TTC549 (cell line): ENCODE data around the gene NR3C2.

Source experiments
- FAIRE-seq: peaks from 2 replicates; lab custom pipeline; 2012; peaks lifted over from hg19 to GRCh38; lab: Jason Lieb, UNC

The NR3C2 gene

DNA sequence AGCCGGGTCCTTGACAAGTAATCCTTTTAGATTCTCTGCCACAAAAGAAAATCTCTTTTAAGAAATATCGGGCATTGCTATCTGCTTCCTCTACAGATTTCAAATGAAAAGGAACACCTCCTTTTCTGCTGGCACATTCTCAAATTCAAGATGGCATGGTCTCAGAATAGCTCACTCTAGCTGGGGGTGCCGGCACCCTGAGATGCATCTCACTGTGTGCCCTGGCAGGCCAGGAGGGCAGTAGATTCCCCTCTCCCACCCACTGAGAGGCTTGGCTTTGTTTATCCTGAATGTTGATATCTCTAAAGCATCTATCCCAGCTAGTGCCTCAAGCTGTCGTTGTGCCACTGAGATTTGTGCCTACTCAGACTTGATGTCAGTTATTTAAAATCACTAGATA is 390.8 kb downstream of the NR3C2 start:
- FAIRE-seq, result no peak

DNA sequence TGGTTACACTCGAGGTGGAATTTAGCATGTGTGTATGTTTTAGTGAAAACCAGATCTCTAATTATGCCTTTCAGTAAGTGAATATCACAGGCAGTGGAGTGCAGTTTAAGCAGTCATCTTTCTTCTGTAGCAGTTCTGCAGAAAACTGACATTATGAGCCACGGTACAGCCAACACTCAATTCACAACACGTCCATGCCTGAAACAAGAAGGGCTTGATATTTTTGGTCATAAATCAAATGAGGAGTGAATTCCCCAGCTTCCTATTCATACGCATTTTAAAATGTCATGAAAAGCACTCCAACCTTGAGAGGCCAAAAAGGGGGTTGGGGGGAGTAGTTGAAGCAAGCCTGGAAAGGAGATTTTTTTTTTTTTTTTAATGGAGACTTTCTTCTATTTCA is 393.6 kb downstream of the NR3C2 start:
- no peak for FAIRE-seq

DNA sequence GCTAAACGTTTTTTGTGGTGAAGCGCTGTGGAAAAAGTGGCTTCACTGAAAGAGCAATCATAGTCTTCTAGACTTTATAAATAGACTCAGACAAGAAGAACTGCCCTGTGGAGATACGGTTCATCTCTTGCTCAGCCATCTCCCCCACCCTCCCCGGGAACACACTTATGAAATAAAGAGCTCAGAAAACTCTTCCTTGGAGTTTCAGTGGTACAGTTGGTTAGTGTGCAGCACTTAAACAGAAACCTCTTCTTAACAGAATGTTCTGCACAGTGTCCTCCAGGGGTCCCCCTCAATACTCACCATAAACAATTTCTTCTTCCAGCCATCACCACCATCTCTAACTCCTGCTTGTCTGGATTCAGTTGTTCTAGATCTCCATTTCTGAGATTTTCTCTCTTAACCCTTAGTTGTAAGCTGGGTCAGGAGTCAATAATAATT is 397.3 kb downstream of the NR3C2 start:
- no peak for FAIRE-seq

DNA sequence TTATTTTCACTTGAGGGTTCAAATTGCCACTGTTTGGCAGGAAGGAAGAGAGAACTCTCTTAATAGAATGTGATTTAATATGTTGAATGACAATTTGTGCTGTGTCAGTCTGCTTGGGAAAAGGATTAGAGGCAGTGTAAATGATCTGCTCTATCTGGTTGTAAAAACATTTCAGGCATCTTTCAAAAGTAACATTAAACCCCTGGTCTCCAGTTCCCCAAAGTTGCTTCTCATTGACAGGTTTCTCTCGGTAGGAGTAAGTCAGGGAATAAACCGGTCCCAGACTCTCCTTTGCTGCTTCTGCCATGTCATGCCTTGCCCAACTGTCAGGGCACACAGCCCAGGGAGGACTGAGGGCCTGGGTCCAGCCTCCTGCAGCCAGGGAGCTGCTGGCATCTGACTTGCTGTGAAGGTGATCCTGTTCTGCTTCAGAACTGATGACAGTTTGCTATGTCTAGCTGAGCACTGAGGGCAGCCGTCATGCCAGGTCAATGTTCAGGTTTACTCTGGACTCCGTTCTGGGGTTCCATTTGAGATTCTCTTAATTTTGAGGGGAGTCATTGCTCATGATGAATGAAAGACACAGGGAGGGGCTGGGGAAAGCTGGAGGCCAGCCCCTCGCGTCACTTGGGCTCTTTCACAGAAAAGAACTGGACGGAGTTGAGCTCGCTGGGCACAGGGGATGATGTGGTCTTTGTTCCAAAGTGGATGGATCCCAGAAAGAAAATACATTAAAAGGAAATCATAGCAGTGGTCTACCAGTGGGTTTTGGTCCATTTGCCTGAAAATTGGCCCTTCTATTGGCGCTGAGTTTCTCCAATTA is 397.9 kb downstream of the NR3C2 start:
- FAIRE-seq, result no peak

DNA sequence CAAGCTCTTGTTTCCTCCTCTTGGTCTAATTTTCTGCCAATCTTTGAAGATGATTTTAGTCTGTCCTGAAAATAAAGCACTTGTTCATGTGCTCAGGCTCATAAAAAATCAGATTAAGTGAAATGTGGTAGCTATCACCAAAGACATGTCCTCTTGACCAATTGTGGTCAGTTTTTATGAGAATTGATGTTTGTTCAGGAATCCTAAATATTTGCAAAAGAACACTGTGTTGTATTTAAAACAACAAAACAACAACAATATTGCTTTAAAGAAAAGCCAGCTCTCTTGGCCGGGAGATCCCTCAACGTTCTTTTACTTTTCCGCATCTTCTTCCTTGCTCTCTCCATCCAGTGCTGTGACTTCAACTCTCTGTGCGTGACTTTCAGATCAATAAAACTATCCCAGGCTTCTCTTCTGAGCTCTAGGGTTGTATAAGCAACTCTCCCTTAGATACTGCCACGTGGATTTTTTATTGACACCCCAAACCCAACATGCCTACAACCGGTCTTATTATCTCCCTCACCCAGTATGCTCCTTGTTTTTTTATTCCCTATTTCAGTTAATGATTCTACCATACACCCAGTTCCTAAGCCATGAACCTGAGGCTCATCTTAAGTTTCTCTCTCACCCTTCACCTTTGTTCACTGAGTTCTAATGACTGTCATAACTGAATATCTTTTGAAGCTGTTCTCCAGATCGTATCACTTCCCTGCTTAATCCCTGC is 400.4 kb downstream of the NR3C2 start:
- no peak for FAIRE-seq

DNA sequence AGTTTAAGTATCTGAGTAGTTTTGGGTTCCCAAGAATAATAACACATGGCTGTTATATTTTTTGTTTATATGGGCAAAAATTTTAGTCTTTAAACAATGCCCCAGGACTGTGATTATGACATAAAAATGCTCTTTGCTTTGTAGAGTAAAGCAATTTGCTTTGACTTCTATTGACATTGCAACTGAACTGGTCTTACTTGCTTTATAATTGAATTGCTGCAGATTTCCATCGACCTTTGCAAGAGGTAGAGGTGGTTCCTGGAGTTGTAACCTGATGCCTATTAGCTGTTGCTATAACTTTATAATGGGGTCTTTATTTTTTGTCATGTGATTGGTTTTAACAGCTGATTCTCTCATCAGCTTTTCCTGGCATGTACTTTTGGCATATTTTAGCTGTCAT is 407.4 kb downstream of the NR3C2 start:
- no peak for FAIRE-seq

DNA sequence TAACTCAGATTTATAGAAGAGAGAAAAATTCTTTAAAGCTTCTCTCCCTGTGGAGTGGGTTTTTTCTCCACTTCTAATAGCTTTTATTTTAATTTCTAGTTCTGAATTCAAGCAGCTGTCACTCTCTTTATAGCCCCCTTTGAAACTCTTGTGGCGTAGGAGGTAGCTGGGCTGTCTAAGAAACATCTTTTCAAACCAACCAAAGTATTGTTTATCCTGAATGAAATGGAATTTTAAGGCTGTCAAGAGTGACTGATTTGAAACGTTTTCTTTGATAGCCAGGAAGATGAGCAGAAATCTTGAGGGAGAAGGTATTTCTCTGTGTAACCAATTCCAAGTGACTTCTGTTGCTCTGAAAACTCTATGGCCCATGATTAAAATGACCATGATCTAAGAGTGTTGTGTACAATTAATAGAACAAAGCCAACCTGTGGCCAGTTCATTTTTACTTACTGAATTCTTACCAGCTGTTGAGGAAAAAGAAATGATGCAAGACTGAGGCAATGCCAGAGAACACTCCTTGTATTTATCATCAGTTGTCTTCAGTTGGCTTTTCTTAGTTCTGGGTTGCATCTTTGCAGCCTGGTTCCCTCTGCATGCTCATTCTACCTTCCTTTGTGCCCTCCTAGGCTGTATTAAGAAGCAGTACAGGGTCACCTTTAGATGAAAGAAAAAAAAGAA is 411.9 kb downstream of the NR3C2 start:
- no peak for FAIRE-seq

DNA sequence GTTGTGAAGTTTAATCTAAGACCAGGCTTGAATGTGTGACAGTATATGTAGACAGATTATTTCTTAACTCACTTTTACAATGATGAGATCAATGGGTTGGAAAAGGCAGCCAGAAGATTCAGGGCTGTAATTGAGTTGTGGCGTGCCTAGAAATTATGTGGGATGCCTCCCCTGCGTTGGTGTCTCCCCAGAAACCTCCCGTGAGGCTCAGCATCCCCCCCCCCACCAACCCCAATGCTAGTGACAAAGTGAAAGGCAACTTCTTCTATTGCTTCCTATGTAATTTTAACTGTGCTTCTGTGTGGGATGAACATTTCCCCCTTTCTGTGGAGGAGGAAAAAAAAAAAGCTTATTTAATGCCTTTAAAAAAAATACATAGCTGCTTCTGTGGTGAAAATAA is 412.4 kb downstream of the NR3C2 start:
- no peak for FAIRE-seq
